ENCODE results near the gene FAM131B.
A peak's percentile ranks its signal among the peaks of the same experiment; 100 is the strongest.

The FAM131B gene

GRCh38 chr7:143322760-143323633, 39.5 kb downstream of the FAM131B start:
- no peak for DNase-seq (ENCODE audit: low read depth in 3 of 3)

- no peak for DNase-seq (ENCODE audit: low read depth in 3 of 3)
Measured at GRCh38 chr7:143321734-143322133, 40.8 kb downstream of the FAM131B start.

- no peak for DNase-seq (ENCODE audit: low read depth in 3 of 3)
Measured at GRCh38 chr7:143321242-143321641, 41.3 kb downstream of the FAM131B start.

- no peak for DNase-seq (ENCODE audit: low read depth in 3 of 3)
Measured at GRCh38 chr7:143320620-143321019, 41.9 kb downstream of the FAM131B start.

GRCh38 chr7:143318661-143319060, 43.9 kb downstream of the FAM131B start:
- no peak for DNase-seq (ENCODE audit: low read depth in 3 of 3)

- no peak for DNase-seq (ENCODE audit: low read depth in 3 of 3)
Measured at GRCh38 chr7:143316492-143316891, 46.0 kb downstream of the FAM131B start.

GRCh38 chr7:143315776-143316175, 46.7 kb downstream of the FAM131B start, which contains the start of gene CLCN1:
CLCN1 (plus strand) TSS chr7:143316111; CDS start chr7:143316213, 102 bp downstream.
- no peak for DNase-seq (ENCODE audit: low read depth in 3 of 3)

GRCh38 chr7:143314127-143314526, 48.4 kb downstream of the FAM131B start:
- DNase-seq (ENCODE audit: low read depth in 3 of 3), result no peak

- no peak for DNase-seq (ENCODE audit: low read depth in 3 of 3)
Measured at GRCh38 chr7:143308632-143309031, 53.9 kb downstream of the FAM131B start.

- DNase-seq (ENCODE audit: low read depth in 3 of 3), result peak; percentile 39 to 69 (median 46)
Measured at GRCh38 chr7:143305423-143306070, 57.0 kb downstream of the FAM131B start.

GRCh38 chr7:143304938-143305337, 57.6 kb downstream of the FAM131B start:
- DNase-seq (ENCODE audit: low read depth in 3 of 3), result no peak

GRCh38 chr7:143303733-143304132, 58.8 kb downstream of the FAM131B start:
- no peak for DNase-seq (ENCODE audit: low read depth in 3 of 3)
